ENCODE data around the gene C1R.
"Not testable (repeated sequence)": the region's sequence is repeated elsewhere in the genome, so short reads cannot be mapped to it uniquely, and the experiment has no call there.

The C1R gene

DNA sequence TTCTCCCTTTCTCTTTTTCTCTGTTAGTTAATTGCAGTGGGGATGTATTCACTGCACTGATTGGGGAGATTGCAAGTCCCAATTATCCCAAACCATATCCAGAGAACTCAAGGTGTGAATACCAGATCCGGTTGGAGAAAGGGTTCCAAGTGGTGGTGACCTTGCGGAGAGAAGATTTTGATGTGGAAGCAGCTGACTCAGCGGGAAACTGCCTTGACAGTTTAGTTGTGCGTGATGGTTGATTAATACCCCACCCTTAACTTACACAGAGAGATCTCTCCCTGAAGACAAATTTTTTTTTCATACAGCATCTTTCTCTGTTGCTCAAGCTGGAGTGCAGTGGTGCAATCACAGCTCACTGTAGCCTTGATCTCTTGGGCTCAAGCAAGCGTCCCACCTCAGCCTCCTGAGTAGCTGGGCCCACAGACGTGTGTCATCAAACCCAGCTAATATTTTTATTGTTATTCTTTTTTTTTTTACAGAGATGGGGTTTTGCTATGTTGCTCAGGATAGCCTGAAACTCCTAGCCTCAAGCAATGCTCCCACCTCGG, 27.1 kb downstream of the C1R start:
- no peak for DNase-seq

GRCh38 chr12:7064516-7064915, 27.7 kb downstream of the C1R start:
- DNase-seq: no peak

- no peak for DNase-seq
These were observed 30.6 kb downstream of the C1R start for GRCh38 chr12:7061596-7061995.

- no peak for DNase-seq
These were observed 31.1 kb downstream of the C1R start for GRCh38 chr12:7061138-7061537.

DNA sequence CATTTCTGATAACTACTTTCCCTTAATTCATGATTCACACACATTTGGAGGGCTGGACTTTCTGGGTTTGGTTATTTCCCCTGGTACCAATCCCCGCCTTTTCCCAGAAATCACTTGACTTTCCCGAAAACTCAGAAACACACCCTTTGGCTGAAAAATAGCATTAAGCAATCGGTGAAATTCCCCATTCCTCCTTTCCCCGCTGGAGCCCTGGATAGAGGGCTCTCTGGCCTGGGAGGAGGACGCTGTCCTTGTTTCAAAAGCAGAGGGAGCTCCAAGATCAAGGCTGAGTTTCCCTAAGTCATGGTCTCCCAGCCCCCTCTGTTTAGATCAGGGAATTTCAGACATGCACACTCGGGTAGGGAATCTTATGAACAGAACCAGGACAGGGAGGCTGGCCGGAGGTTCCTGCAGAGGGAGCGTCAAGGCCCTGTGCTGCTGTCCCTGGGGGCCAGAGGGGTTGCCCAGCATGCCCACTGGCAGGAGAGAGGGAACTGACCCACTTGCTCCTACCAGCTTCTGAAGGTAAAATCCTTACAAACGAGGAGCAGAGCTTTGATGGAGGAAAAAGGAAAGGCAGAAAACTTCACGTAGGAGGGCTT, 31.8 kb downstream of the C1R start, which contains the start of gene C1S:
C1S (plus strand) TSS at position 366 of the 602 bp plus-strand sequence. CDS start 1,195 bp downstream, outside the sequence.
- no peak for DNase-seq

DNA sequence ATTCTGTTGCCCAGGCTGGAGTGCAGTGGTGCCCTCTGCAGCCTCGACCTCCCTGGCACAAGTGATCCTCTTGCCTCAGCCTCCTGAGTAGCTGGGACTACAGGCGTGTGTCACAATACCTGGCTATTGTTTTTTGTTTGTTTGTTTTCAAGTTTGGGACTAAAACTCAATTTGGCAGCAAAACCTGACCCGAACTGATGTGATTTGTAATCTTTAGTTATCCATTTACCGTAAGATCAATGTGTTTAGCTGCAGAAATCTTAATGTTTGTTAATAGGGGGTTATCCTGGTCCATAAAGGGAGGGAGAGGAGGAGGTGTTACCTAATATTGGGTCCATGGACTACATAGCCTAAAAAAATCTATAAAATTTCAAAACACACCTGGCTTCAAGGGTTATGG, 32.5 kb downstream of the C1R start:
- no peak for DNase-seq

- no peak for DNase-seq
These were observed 33.3 kb downstream of the C1R start for GRCh38 chr12:7058850-7059395.

- DNase-seq: no peak
These were observed 33.9 kb downstream of the C1R start for GRCh38 chr12:7058163-7058845.

GRCh38 chr12:7055736-7056135, 36.5 kb downstream of the C1R start:
- DNase-seq: not testable (repeated sequence)

GRCh38 chr12:7054925-7055324, 37.3 kb downstream of the C1R start:
- no peak for DNase-seq

- DNase-seq: not testable (repeated sequence)
These were observed 42.3 kb downstream of the C1R start for GRCh38 chr12:7049973-7050372.

DNA sequence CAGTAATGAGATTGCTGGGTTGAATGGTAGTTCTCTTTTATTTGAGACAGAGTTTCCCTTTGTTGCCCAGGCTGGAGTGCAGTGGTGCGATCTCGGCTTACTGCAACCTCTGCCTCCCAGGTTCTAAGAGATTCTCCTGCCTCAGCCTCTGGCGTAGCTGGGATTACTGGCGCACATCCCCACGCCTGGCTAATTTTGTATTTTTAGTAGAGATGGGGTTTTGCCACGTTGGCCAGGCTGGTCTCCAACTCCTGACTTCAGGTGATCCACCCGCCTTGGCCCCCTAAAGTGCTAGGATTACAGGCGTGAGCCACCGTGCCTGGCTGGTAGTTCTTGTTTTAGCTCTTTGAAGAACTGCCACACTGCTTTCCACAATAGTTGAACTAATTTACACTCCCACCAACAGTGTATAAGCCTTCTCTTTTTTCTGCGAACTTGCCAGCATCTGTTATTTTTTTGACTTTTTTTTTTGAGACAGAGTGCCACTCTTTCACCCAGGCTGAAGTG, 42.7 kb downstream of the C1R start:
- DNase-seq: not testable (repeated sequence)

- no peak for DNase-seq
These were observed 44.9 kb downstream of the C1R start for GRCh38 chr12:7047306-7047705.

DNA sequence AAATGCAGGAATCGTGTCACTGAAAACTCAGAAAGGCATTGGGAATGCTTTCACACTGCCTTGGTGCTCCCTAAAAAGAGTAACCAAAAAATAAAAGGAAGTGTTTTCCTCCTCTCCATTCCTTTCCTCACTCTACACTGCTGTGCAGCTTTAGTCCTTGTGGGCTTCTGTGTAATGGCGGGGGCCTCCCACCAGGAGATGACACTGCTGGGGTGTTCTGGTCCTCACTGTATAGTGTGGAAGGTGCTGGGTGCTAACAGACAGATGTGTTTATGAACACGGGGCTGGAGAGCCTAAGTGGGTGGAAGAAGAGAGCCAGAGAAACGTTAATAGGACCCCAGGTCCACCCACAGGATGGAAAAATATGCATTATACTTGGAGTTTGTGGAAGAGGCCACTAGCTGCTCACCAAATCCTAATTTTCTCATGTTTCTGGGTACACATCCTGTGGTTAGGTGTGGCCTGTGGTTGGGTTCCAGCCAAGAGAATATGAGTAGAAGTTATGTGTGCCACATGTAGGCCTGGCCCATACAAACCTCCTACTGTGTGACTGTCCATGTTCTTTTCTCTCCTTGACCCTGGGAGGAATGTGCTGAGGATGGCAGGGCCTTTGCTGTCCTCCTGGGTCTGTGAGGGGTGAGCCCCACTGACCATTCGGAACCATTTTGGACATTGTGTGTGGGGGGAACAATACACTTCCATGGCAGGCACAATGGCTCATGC, 45.7 kb downstream of the C1R start:
- no peak for DNase-seq

DNA sequence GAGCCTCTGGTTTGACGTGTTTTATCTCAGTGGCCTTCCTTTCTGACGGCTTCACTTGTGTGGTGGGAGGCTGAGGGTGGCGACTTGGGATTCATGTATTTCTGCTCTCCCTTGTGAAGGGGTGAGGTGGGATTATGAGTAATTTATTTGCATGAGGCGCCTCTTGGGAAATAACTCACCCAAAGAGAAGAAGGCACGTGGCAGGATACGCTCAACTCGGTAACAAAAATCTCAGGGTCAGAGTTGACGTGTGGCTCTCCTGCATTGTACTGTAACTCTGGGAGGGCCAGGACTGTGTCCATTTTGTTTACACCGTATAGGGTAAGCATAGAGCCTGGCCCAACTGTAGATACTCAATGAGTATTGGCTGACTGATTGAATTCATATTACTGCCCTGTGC, 46.3 kb downstream of the C1R start:
- DNase-seq: no peak

- DNase-seq: peak; percentile 2
These were observed 49.4 kb downstream of the C1R start for GRCh38 chr12:7042842-7043241.

DNA sequence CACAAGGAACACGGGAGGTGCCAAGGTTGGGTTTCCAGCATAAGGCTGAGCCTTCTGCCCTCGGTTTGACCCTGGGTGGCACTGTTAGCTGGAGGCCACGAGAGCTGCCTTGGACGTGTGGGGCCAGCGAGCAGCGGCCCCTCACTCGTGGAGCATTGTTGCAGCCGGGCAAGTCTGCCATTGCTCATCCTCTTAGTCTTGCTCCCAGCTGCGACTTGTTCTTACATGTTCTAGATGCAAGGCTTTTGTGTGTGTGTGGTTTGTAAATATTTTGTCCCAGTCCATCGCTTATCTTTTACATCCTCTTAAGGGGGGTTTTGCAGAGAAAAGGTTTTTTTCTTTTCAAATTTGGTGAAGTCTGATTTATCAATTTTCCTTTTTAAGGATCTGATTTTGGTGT, 52.8 kb downstream of the C1R start:
- no peak for DNase-seq

DNA sequence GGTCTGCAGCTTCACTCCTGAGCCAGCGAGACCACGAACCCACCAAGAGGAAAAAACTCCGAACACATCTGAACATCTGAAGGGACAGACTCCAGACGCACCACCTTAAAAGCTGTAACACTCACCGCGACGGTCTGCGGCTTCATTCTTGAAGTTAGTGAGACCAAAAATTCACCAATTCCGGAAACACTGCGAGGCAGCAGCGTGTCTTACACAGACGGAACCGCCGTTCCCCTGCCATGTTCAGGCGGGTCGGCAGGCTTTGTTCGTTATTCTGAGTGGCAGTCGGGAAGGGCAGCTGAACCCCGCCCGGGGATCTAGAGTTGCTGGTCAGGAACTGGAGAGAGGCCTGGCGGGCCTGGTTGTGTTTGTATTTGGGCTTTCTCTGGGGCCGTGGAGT, 53.7 kb downstream of the C1R start:
- DNase-seq: no peak

DNA sequence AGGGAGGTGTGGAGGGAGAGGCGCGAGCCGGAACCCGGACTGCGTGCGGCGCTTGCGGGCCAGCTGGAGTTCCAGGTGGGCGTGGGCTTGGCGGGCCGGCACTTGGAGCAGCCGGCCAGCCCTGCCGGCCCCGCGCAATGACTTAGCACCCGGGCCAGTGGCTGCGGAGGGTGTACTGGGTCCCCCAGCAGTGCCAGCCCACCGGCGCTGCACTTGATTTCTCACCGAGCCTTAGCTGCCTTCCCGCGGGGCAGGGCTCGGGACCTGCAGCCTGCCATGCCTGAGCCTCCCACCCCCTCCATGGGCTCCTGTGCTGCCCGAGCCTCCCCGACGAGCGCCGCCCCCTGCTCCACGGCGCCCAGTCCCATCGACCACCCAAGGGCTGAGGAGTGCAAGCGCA, 54.8 kb downstream of the C1R start:
- not testable (repeated sequence) for DNase-seq

DNA sequence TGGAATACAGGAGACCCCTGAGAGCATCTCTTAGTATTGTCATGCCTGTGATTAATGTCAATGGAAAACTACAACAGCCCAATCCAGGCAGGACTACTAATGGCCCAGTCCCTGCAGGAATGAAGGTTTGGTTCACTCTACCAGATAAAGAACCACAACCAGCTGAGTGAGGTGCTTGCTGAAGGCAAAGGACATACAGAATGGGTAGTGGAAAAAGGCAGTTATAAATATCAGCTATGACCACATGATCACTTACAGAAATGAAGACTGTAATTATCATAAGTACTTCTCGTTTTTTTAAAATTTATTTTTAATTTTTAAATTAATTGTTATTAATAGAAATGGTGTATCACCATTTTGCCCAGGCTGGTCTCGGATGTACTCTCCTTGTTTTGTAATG, 56.8 kb downstream of the C1R start:
- DNase-seq: no peak

GRCh38 chr12:7034464-7034863, 57.8 kb downstream of the C1R start:
- no peak for DNase-seq

GRCh38 chr12:7032990-7033389, 59.3 kb downstream of the C1R start:
- no peak for DNase-seq

- DNase-seq: no peak
These were observed 60.9 kb downstream of the C1R start for GRCh38 chr12:7031306-7031705.
